IPS-15b (cell line): ENCODE measurements around the gene PLCB3.

Source experiments
- H3K27me3 ChIP-seq: one replicate; pipeline ENCODE4 v1.6.1; 2013; ENCODE audit warnings: low read length; ENCODE audit not compliant: control insufficient read depth, insufficient read depth
- H3K36me3 ChIP-seq: one replicate; pipeline ENCODE4 v1.6.1; 2013; ENCODE audit warnings: low read length; ENCODE audit not compliant: control insufficient read depth, insufficient read depth
- H3K4me1 ChIP-seq: one replicate; pipeline ENCODE4 v1.6.1; 2013; ENCODE audit warnings: mild to moderate bottlenecking, low read length; ENCODE audit not compliant: control insufficient read depth, insufficient read depth
- H3K4me3 ChIP-seq: one replicate; pipeline ENCODE4 v1.5.1; 2013; ENCODE audit warnings: low read depth, low read length
- H3K9ac ChIP-seq: one replicate; pipeline ENCODE4 v1.6.1; 2013; ENCODE audit warnings: low read depth, mild to moderate bottlenecking, low read length
- H3K9me3 ChIP-seq: one replicate; pipeline ENCODE4 v1.6.1; 2013; ENCODE audit warnings: mild to moderate bottlenecking, low read length; ENCODE audit not compliant: control insufficient read depth, insufficient read depth

Gene PLCB3

DNA sequence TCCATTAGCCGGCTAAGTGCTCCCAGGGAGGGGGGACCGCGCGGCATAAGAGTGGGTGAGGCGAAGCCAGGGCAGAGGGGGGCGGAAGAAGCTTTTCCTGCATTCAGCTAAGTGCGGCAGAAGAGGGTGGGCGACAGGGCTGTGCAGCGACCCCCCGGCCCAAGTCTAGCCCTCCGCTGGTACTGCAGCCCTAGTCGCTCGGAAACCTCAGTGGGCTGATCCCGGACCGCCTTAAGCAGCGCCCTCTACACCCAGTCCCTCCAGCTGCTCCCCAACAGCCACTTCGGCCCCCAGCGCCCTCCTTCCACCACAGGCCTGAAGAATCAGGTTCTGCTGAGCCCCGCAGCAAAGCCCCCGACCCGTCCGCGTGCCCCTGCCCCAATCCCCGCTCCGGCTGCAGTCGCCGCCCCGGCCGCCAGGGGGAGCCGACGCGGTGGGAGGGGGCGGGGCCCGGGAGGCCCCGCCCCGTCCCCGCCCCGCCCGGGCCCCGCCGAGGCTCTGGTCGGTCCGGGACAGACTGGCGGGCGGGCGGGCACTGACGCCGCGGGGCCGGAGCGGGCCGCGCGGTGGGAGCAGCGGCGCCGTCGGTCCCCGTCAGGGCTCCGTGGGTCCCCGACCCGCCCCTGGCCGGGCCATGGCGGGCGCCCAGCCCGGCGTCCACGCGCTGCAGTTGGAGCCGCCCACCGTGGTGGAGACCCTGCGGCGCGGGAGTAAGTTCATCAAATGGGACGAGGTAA, at the start of gene PLCB3:
Gene PLCB3 (plus strand): TSS at position 515 of the 737 bp plus-strand sequence. CDS start 120 bp downstream, at position 635.
- no peaks in the 10 kb centered on the region for H3K27me3 ChIP-seq
- peak within 1 kb of the TSS; percentile 91 for H3K4me3 ChIP-seq
- no peaks in the 10 kb centered on the region for H3K9me3 ChIP-seq
- H3K4me1 ChIP-seq, result peaks cover 33% of the 10 kb centered on the region
- peaks cover 29% of the 10 kb centered on the region for H3K36me3 ChIP-seq
- H3K9ac ChIP-seq, result peak within 1 kb of the TSS; percentile 79

DNA sequence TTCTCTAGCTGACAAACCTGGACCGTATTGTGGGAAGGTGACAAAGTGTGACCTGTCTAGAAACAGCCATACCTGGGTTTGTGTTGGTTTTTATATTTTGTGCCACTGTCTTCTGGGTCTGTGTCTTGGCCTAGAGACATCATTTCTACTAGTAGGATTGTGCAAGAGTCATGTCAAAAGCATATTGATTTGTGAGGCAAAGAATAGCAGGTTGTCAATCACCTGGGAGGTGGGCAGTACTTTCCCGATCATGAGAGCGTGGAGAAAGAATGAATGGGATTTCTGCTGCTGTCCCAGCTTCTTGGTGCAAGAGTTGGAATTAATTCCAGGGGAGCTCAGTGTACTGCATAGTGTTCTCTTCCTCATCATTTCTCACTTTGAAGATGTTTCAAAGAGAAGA, 49.8 kb upstream of the PLCB3 start:
- Histone ChIP-seq H3K9me3 (no peaks in the 10 kb centered on the region), H3K9ac (no peak overlapping the region), H3K4me3 (no peak overlapping the region), H3K4me1 (no peaks in the 10 kb centered on the region), H3K36me3 (peaks cover 63% of the 10 kb centered on the region), H3K27me3 (no peaks in the 10 kb centered on the region)

DNA sequence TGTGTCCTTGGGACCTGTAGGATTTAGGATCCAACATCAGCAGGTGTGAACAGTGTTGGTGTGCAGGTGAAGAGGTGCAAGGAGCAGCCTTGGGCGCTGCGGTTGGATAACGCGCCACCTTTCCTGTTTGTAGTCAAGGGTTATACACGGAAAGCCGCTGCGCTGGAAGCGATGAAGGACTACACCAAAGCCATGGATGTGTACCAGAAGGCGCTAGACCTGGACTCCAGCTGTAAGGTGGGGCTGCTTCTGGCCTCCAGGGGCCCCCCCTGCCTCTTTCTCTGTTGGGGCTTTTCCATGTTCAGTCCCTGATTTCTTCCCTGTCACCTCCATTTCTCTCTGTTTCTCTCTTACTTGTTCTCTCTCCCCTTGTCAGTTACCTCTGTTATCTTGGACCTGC, 48.3 kb upstream of the PLCB3 start:
- Histone ChIP-seq H3K27me3 (no peaks in the 10 kb centered on the region), H3K9ac (no peak overlapping the region), H3K36me3 (peaks cover 66% of the 10 kb centered on the region), H3K9me3 (no peaks in the 10 kb centered on the region), H3K4me3 (no peak overlapping the region), H3K4me1 (no peaks in the 10 kb centered on the region)

DNA sequence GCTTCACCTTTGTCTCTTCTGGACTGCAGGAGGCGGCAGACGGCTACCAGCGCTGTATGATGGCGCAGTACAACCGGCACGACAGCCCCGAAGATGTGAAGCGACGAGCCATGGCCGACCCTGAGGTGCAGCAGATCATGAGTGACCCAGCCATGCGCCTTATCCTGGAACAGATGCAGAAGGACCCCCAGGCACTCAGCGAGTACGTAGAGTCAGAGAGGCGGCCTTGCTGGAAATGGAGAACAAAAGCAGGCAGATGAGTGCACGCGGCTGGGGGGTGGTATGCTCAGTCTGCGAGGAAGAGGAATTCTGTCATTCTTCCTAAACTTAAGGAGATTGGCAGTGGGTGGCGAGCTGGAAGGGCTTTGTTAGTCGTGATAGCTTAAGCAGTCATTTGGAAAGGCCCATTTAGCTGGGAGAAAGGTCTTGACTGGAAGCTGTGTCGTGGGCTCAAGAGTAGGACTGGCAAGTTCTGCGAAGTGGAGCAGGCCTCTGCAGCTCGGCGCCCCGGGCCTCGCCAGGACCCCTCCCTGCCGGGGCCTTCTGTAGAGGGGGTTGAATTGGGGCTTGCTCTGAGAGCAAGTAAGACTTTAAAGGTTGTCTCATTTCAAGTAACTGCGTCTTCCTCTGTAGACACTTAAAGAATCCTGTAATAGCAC, 47.8 kb upstream of the PLCB3 start:
- Histone ChIP-seq H3K36me3 (peaks cover 63% of the 10 kb centered on the region), H3K9ac (no peak overlapping the region), H3K4me3 (no peak overlapping the region), H3K9me3 (no peaks in the 10 kb centered on the region), H3K27me3 (no peaks in the 10 kb centered on the region), H3K4me1 (no peaks in the 10 kb centered on the region)

DNA sequence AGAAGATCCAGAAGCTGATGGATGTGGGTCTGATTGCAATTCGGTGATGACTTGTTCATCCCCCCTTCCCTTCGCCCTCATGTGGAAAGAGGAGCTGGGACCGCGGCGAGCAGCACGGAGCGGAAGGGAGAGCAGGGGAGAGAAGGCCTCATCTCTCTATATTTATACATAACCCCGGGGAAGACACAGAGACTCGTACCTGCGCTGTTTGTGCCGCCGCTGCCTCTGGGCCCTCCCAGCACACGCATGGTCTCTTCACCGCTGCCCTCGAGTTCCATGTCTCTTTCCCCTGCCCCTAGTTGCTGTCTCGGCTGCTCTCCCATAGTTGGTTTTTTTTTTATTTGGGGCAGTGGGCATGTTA, 47.3 kb upstream of the PLCB3 start:
- no peaks in the 10 kb centered on the region for H3K9me3 ChIP-seq
- H3K9ac ChIP-seq, result no peak overlapping the region
- H3K36me3 ChIP-seq, result peaks cover 68% of the 10 kb centered on the region
- H3K27me3 ChIP-seq, result no peaks in the 10 kb centered on the region
- H3K4me3 ChIP-seq, result no peak overlapping the region
- no peaks in the 10 kb centered on the region for H3K4me1 ChIP-seq

- Histone ChIP-seq H3K27me3 (no peaks in the 10 kb centered on the region), H3K4me1 (no peaks in the 10 kb centered on the region), H3K4me3 (no peak overlapping the region), H3K9me3 (no peaks in the 10 kb centered on the region), H3K9ac (no peak overlapping the region), H3K36me3 (peaks cover 68% of the 10 kb centered on the region)
Observed at GRCh38 chr11:64204464-64204989, 46.8 kb upstream of the PLCB3 start.

DNA sequence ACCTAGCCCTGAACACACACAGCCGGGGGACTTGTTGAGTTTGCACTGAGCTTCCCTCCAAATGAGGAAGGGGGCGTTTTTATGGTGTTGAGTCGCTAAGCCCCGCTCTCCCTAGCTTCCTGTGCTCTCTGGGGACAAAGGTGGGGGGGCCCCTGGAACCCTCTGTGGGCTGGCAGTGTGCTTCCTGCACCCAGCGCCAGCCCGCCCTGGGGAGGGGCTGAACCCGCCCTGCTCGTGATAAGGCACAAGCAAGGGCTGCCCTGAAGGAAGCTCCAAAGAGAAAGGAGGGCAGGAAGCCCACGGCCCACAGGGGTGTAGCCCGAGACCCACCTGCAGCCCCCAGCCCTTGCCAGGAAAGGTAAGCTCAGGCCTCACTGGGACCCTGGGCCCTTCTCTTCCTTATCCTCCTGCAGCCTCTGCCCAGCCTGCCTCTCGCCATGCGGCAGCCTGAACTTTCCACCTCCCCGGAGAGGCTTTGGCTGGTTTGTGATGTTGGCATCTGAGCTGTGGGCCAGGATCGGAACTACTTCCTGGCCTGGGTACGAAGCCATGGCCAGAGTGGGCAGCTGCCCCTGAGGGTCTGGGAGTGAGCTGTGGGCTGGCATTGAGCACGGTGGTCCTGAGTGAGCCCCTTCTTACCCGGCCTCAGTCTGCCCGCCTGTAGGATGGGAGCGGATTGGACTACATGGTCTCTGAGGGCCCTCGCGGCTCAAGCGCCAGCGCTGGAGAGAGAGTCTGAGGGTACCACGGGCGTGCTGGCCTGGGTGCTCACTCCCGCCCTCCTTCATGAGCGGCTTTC, 44.7 kb upstream of the PLCB3 start, which contains the start of gene FERMT3:
Gene FERMT3 (plus strand): TSS at position 265 of the 799 bp plus-strand sequence. CDS start 644 bp downstream, outside the sequence.
- no peak within 1 kb of the TSS for H3K9ac ChIP-seq
- H3K27me3 ChIP-seq, result no peaks in the 10 kb centered on the region
- H3K4me1 ChIP-seq, result no peaks in the 10 kb centered on the region
- no peaks in the 10 kb centered on the region for H3K9me3 ChIP-seq
- peaks cover 56% of the 10 kb centered on the region for H3K36me3 ChIP-seq
- no peak within 1 kb of the TSS for H3K4me3 ChIP-seq

GRCh38 chr11:64207256-64208085, 43.9 kb upstream of the PLCB3 start:
- Histone ChIP-seq H3K9me3 (no peaks in the 10 kb centered on the region), H3K27me3 (no peaks in the 10 kb centered on the region), H3K4me1 (no peaks in the 10 kb centered on the region), H3K36me3 (peaks cover 55% of the 10 kb centered on the region), H3K9ac (no peak overlapping the region), H3K4me3 (no peak overlapping the region)

GRCh38 chr11:64208086-64208795, 43.1 kb upstream of the PLCB3 start:
- no peaks in the 10 kb centered on the region for H3K9me3 ChIP-seq
- no peak overlapping the region for H3K9ac ChIP-seq
- no peaks in the 10 kb centered on the region for H3K27me3 ChIP-seq
- no peak overlapping the region for H3K4me3 ChIP-seq
- peaks cover 48% of the 10 kb centered on the region for H3K36me3 ChIP-seq
- H3K4me1 ChIP-seq, result no peaks in the 10 kb centered on the region

DNA sequence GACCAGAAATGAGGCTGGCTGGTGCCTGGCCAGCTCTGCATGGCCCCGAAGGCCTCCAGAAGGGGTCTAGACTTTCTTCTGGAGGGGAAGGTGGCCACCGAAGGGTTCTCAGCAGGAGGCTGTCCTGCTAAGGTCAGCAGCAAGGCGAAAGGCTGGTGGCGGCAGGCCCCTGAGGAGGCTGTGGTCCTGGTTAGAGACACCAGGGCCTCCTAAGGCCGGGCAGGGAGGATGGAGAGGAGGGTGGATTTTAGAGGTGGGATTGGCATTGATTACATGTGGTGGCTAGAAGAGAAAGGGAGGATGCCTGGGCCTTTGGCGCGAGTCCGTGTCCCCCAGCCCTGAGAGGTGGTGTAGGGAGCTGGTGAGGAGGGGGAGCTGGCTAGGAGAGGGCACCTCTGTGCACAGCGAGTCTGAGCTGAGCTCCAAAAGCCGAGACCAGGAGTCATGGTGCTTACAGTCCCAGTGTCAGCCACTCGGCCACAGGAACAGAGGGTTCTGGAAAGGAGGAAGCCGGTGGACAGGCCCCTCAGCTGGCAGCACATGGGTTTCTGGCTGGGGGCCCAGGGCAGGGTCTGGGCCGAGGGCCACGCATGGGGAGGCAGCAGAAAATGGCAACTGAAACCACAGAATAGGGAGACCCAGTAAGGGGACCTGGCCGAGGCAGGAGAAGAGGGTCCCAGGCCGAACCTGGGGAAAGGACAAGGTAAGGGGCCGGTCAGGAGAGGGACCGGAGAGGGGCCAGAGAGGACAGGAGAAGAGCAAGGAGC, 42.4 kb upstream of the PLCB3 start:
- H3K4me1 ChIP-seq, result no peaks in the 10 kb centered on the region
- no peak overlapping the region for H3K4me3 ChIP-seq
- H3K9ac ChIP-seq, result no peak overlapping the region
- H3K36me3 ChIP-seq, result peaks cover 40% of the 10 kb centered on the region
- H3K9me3 ChIP-seq, result no peaks in the 10 kb centered on the region
- H3K27me3 ChIP-seq, result no peaks in the 10 kb centered on the region
